Thyroid gland (tissue), 4 donors: Measurements from ENCODE around the gene ST3GAL2.

Experiments
- POLR2A ChIP-seq, 2 donors: fragments of 450-650 bp; IDR thresholded peaks; one replicate each; pipeline ENCODE4 v1.6.1; 2017; ENCODE audit warnings: antibody characterized with exemption in 2 of 2, mild to moderate bottlenecking in 2 of 2, moderate library complexity in 1 of 2
- TF ChIP-seq, protein P1 (sequence below), 6 experiments: fragments of 200-600 bp in 3 of 6; fragments of 450-650 bp in 3 of 6; sonication (generic) in 3 of 6; IDR thresholded peaks; one replicate each; pipeline ENCODE4 v1.5.1; 2016 to 2019; ENCODE audit warnings: antibody characterized with exemption in 6 of 6, mild to moderate bottlenecking in 2 of 6, inconsistent platforms in 1 of 6, moderate library complexity in 1 of 6

DNA sequence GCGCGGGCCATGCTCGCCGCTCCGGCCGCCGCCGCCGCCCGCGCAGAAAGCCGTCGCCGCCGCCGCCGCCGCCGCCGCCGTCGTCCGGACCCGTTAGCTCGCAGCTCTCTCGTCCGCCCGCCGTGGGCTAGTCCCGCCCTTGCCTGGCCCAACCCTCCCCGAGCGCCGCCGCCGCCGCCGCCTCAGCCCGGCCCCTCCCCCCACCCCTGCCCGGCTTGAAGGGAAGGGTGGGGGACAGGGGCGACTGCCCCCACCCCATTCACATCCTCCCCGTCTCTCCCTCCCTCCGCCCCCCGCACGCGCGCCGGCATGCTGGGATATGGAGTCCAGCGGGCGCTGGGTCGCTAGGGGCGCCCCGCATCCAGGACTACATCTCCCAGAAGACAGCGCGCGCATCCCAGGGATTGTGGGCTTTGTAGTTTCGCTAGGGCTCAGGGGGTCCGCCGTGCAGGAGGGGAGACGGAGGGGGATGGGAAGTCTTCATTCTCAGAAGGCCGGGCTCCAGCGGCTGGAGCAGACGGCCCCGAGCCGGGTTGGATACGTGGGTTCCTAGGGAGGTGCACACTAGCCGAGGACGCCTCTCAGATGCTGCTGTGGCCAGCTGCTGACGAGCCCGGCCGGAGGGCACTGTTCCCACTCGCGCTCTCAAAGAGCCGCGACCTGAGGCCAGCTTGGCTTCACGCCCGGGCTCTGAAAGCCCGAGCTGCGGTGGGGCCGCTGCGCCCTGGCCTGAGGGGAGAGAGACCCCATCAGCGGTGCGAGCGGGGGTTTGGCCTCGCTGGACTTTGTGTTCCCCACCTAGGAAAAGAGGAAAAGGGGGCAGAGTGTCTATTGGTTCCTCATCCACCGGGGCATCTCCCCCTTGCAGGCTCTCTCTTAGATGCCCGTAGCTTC, at the start of gene ST3GAL2:
- TF ChIP-seq, protein P1, sequence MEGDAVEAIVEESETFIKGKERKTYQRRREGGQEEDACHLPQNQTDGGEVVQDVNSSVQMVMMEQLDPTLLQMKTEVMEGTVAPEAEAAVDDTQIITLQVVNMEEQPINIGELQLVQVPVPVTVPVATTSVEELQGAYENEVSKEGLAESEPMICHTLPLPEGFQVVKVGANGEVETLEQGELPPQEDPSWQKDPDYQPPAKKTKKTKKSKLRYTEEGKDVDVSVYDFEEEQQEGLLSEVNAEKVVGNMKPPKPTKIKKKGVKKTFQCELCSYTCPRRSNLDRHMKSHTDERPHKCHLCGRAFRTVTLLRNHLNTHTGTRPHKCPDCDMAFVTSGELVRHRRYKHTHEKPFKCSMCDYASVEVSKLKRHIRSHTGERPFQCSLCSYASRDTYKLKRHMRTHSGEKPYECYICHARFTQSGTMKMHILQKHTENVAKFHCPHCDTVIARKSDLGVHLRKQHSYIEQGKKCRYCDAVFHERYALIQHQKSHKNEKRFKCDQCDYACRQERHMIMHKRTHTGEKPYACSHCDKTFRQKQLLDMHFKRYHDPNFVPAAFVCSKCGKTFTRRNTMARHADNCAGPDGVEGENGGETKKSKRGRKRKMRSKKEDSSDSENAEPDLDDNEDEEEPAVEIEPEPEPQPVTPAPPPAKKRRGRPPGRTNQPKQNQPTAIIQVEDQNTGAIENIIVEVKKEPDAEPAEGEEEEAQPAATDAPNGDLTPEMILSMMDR (IDR thresholded peaks at IDR 0.05): peak in 2 of 6 experiments; percentile 26 to 28
- TF ChIP-seq POLR2A (IDR thresholded peaks at IDR 0.05): peak in 1 of 2 donors; percentile 42
